HepG2 (cell line): Measurements from ENCODE around the gene GPATCH3. TPM values are rescaled to one million over a fixed set of nuclear protein-coding genes. Genes with fewer than 3 reads are reported as not detected.
A peak's percentile ranks its signal among the peaks of the same experiment; 100 is the strongest.

Source experiments
- HOXA7 ChIP-seq: sonication (generic); formaldehyde crosslinking; IDR thresholded peaks from 2 replicates; pipeline ENCODE4 v1.8.1; 2022; ENCODE audit warnings: mild to moderate bottlenecking, missing genetic modification reagents, moderate library complexity
- MAF1 ChIP-seq: sonication (generic); formaldehyde crosslinking; IDR thresholded peaks from 2 replicates; pipeline ENCODE4 v1.5.0; 2020; ENCODE audit warnings: missing genetic modification reagents, borderline replicate concordance
- MAFF ChIP-seq: IDR thresholded peaks from 2 replicates; pipeline ENCODE4 v1.6.1; 2011; ENCODE audit warnings: low read depth, low read length, improper control_type of control experiment
- NFE2 ChIP-seq: sonication (generic); formaldehyde crosslinking; IDR thresholded peaks from 2 replicates; pipeline ENCODE4 v1.4.0; 2020; ENCODE audit warnings: missing genetic modification reagents
- NFRKB ChIP-seq: fragments of 450-650 bp; IDR thresholded peaks from 2 replicates; pipeline ENCODE4 v1.6.1; 2017
- POLR2A ChIP-seq, 2 experiments: IDR thresholded peaks; 2 replicates each; pipeline ENCODE4 v1.6.1; 2011; ENCODE audit warnings: low read depth in 2 of 2, low read length in 2 of 2, mild to moderate bottlenecking in 1 of 2, moderate library complexity in 1 of 2; ENCODE audit not compliant: insufficient read depth in 1 of 2
- RBM39 ChIP-seq: fragments of 200-400 bp; formaldehyde crosslinking; IDR thresholded peaks from one replicate; pipeline ENCODE4 v1.6.1; 2018; ENCODE audit warnings: antibody characterized with exemption, mild to moderate bottlenecking, low read depth, low read length; ENCODE audit not compliant: poor library complexity, severe bottlenecking
- RELA ChIP-seq: sonication (generic); formaldehyde crosslinking; IDR thresholded peaks from 2 replicates; pipeline ENCODE4 v1.4.0; 2020; ENCODE audit warnings: missing genetic modification reagents
- WIZ ChIP-seq: sonication (generic); formaldehyde crosslinking; IDR thresholded peaks from 2 replicates; pipeline ENCODE4 v1.5.1; 2020; ENCODE audit warnings: mild to moderate bottlenecking, missing genetic modification reagents
- ZNF207 ChIP-seq: fragments of 450-650 bp; IDR thresholded peaks from 2 replicates; pipeline ENCODE4 v1.6.1; 2016; ENCODE audit warnings: antibody characterized with exemption, borderline replicate concordance
- ZSCAN25 ChIP-seq: sonication (generic); formaldehyde crosslinking; IDR thresholded peaks from 2 replicates; pipeline ENCODE4 v1.8.0; 2022; ENCODE audit warnings: mild to moderate bottlenecking, missing genetic modification reagents
- polyA plus RNA-seq, 8 experiments: library from polyadenylated mRNA; depleted of rRNA in 3 of 8; stranded (reverse) in 7 of 8; unstranded in 1 of 8; fragments of >200 nt; fragmentation: Illumina TruSeq in 4 of 8; extraction: Trizol in 4 of 8; gene quantifications; 2 replicates each; pipeline versions ENCODE4 v1.2.1 to v1.2.3, GENCODE V29; 2011 to 2016; ENCODE audit warnings: low read depth in 4 of 8, missing spikeins in 1 of 8, mixed read lengths in 1 of 8; ENCODE audit not compliant: insufficient read depth in 1 of 8
- total RNA-seq, 5 experiments: library from RNA; depleted of rRNA; stranded (reverse); fragments of >200 nt; fragmentation: Illumina TruSeq; extraction: Trizol; gene quantifications; 2 replicates each; pipeline ENCODE4 v1.2.3, GENCODE V29; 2016; ENCODE audit warnings: low read depth in 1 of 5
- TF ChIP-seq, protein P1 (sequence below): sonication (generic); formaldehyde crosslinking; IDR thresholded peaks from 2 replicates; pipeline ENCODE4 v1.4.0; 2020; ENCODE audit warnings: missing genetic modification reagents
- TF ChIP-seq, protein P2 (sequence below): sonication (generic); formaldehyde crosslinking; IDR thresholded peaks from 2 replicates; pipeline ENCODE4 v1.8.0; 2022; ENCODE audit warnings: missing genetic modification reagents, mild to moderate bottlenecking, moderate library complexity, borderline replicate concordance
- TF ChIP-seq, protein P3 (sequence below): sonication (generic); formaldehyde crosslinking; IDR thresholded peaks from 2 replicates; pipeline ENCODE4 v1.4.0; 2020; ENCODE audit warnings: missing genetic modification reagents, borderline replicate concordance
- TF ChIP-seq, protein P4 (sequence below): sonication (generic); formaldehyde crosslinking; IDR thresholded peaks from 2 replicates; pipeline ENCODE4 v1.4.0; 2020; ENCODE audit warnings: missing genetic modification reagents
- TF ChIP-seq, protein P5 (sequence below): sonication (generic); formaldehyde crosslinking; IDR thresholded peaks from 2 replicates; pipeline ENCODE4 v1.5.0; 2020; ENCODE audit warnings: mild to moderate bottlenecking, missing genetic modification reagents

Gene GPATCH3
- total and polyA plus RNA-seq, 2 of the 13 experiments (the other 11 are each of a cell fraction or from before 2014, with no cell fraction given), result 8.3 to 11.0 TPM

DNA sequence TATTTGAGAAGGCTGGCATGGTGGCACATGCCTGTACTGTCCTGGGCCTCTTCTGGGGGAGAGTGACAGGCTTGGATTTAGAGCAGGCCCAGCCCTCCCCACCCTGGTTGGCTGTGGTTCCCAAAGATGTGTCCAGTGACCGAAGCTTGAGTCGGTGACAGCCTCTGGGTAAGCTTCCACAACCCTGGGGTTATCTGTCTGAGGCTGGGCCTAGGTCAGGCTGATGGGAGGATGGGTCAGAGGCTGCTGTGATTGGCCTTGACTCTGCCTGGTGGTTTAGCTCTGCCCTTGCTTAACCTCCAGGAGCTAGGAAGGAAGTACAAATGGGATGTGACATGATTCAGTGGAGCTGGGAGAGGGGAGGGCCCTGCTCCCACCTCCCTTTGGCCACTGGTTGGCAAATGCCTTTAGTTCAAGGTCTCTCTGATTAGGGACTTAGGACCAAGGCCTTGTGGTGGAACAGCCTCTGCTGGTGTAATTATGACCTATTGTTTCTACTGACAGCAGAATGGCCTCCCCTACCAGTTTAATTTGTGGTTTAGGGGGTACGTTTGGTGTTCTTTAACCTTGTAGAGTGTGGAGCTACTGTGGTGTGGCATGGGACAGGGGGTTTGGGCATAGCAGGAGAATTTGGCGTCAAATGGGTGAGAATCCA, 37.9 kb upstream of the GPATCH3 start (continued):
- TF ChIP-seq, protein P1, sequence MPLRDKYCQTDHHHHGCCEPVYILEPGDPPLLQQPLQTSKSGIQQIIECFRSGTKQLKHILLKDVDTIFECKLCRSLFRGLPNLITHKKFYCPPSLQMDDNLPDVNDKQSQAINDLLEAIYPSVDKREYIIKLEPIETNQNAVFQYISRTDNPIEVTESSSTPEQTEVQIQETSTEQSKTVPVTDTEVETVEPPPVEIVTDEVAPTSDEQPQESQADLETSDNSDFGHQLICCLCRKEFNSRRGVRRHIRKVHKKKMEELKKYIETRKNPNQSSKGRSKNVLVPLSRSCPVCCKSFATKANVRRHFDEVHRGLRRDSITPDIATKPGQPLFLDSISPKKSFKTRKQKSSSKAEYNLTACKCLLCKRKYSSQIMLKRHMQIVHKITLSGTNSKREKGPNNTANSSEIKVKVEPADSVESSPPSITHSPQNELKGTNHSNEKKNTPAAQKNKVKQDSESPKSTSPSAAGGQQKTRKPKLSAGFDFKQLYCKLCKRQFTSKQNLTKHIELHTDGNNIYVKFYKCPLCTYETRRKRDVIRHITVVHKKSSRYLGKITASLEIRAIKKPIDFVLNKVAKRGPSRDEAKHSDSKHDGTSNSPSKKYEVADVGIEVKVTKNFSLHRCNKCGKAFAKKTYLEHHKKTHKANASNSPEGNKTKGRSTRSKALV (CRISPR knock-in tag), result no peak
- peak; percentile 47; the same call in 1 of the 2 replicates for TF ChIP-seq ZSCAN25 (CRISPR knock-in tag)
- no peak for TF ChIP-seq NFE2 (CRISPR knock-in tag)
- TF ChIP-seq RELA (CRISPR knock-in tag), result no peak
- TF ChIP-seq, protein P2, sequence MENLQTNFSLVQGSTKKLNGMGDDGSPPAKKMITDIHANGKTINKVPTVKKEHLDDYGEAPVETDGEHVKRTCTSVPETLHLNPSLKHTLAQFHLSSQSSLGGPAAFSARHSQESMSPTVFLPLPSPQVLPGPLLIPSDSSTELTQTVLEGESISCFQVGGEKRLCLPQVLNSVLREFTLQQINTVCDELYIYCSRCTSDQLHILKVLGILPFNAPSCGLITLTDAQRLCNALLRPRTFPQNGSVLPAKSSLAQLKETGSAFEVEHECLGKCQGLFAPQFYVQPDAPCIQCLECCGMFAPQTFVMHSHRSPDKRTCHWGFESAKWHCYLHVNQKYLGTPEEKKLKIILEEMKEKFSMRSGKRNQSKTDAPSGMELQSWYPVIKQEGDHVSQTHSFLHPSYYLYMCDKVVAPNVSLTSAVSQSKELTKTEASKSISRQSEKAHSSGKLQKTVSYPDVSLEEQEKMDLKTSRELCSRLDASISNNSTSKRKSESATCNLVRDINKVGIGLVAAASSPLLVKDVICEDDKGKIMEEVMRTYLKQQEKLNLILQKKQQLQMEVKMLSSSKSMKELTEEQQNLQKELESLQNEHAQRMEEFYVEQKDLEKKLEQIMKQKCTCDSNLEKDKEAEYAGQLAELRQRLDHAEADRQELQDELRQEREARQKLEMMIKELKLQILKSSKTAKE (CRISPR knock-in tag), result peak; percentile 99
- no peak for TF ChIP-seq MAFF
- no peak for TF ChIP-seq WIZ (CRISPR knock-in tag)
- TF ChIP-seq, protein P3, sequence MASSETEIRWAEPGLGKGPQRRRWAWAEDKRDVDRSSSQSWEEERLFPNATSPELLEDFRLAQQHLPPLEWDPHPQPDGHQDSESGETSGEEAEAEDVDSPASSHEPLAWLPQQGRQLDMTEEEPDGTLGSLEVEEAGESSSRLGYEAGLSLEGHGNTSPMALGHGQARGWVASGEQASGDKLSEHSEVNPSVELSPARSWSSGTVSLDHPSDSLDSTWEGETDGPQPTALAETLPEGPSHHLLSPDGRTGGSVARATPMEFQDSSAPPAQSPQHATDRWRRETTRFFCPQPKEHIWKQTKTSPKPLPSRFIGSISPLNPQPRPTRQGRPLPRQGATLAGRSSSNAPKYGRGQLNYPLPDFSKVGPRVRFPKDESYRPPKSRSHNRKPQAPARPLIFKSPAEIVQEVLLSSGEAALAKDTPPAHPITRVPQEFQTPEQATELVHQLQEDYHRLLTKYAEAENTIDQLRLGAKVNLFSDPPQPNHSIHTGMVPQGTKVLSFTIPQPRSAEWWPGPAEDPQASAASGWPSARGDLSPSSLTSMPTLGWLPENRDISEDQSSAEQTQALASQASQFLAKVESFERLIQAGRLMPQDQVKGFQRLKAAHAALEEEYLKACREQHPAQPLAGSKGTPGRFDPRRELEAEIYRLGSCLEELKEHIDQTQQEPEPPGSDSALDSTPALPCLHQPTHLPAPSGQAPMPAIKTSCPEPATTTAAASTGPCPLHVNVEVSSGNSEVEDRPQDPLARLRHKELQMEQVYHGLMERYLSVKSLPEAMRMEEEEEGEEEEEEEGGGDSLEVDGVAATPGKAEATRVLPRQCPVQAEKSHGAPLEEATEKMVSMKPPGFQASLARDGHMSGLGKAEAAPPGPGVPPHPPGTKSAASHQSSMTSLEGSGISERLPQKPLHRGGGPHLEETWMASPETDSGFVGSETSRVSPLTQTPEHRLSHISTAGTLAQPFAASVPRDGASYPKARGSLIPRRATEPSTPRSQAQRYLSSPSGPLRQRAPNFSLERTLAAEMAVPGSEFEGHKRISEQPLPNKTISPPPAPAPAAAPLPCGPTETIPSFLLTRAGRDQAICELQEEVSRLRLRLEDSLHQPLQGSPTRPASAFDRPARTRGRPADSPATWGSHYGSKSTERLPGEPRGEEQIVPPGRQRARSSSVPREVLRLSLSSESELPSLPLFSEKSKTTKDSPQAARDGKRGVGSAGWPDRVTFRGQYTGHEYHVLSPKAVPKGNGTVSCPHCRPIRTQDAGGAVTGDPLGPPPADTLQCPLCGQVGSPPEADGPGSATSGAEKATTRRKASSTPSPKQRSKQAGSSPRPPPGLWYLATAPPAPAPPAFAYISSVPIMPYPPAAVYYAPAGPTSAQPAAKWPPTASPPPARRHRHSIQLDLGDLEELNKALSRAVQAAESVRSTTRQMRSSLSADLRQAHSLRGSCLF, result no peak
- TF ChIP-seq, protein P4, sequence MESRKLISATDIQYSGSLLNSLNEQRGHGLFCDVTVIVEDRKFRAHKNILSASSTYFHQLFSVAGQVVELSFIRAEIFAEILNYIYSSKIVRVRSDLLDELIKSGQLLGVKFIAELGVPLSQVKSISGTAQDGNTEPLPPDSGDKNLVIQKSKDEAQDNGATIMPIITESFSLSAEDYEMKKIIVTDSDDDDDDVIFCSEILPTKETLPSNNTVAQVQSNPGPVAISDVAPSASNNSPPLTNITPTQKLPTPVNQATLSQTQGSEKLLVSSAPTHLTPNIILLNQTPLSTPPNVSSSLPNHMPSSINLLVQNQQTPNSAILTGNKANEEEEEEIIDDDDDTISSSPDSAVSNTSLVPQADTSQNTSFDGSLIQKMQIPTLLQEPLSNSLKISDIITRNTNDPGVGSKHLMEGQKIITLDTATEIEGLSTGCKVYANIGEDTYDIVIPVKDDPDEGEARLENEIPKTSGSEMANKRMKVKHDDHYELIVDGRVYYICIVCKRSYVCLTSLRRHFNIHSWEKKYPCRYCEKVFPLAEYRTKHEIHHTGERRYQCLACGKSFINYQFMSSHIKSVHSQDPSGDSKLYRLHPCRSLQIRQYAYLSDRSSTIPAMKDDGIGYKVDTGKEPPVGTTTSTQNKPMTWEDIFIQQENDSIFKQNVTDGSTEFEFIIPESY, result no peak
- TF ChIP-seq MAF1 (CRISPR knock-in tag), result 0 out of 2 replicates have a peak, but pooled peaks have one; percentile 76
- no peak for TF ChIP-seq RBM39
- TF ChIP-seq POLR2A (IDR thresholded peaks at IDR 0.05; ENCODE audit: insufficient read depth in 1 of 2, low read depth in 2 of 2, low read length in 2 of 2), result peak; percentile 25 to 51; a peak in 2 of 4 replicates
- TF ChIP-seq HOXA7, result no peak
- TF ChIP-seq, protein P5, sequence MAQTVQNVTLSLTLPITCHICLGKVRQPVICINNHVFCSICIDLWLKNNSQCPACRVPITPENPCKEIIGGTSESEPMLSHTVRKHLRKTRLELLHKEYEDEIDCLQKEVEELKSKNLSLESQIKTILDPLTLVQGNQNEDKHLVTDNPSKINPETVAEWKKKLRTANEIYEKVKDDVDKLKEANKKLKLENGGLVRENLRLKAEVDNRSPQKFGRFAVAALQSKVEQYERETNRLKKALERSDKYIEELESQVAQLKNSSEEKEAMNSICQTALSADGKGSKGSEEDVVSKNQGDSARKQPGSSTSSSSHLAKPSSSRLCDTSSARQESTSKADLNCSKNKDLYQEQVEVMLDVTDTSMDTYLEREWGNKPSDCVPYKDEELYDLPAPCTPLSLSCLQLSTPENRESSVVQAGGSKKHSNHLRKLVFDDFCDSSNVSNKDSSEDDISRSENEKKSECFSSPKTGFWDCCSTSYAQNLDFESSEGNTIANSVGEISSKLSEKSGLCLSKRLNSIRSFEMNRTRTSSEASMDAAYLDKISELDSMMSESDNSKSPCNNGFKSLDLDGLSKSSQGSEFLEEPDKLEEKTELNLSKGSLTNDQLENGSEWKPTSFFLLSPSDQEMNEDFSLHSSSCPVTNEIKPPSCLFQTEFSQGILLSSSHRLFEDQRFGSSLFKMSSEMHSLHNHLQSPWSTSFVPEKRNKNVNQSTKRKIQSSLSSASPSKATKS, result no peak; the same call in 1 of the 2 replicates
- no peak for TF ChIP-seq ZNF207
- TF ChIP-seq NFRKB, result no peak
